Measurements from ENCODE around the gene PTPRJ. TPM values are rescaled to one million over a fixed set of nuclear protein-coding genes. Genes with fewer than 3 reads are reported as not detected.

The PTPRJ gene
- total and polyA plus RNA-seq, 9 of the 15 experiments (the other 6 are each of a cell fraction or from before 2014, with no cell fraction given): 0.56 to 10.7 (median 4.8) TPM

- TF ChIP-seq MGA (IDR thresholded peaks at IDR 0.05): no peak
Measured at GRCh38 chr11:48090174-48090573, 109.8 kb downstream of the PTPRJ start (continued).

Data from K562 (cell line).